ENCODE measurements around the gene PDCD2. TPM values are rescaled to one million over a fixed set of nuclear protein-coding genes. Genes with fewer than 3 reads are reported as not detected.
"Not testable (repeated sequence)": the region's sequence is repeated elsewhere in the genome, so short reads cannot be mapped to it uniquely, and the experiment has no call there.

The PDCD2 gene
- total RNA-seq (2014; rRNA removed; shearing (Covaris generic)) = 181 and 183 TPM in 2 replicates
- 136 and 145 TPM in 2 replicates for polyA plus RNA-seq (2016; fragmentation: Nextera tagmentation; extraction: Ambion mirVana)
- long read RNA-seq, transcript PDCD2-215 (4 exons, 1,287 nt) = minor isoform, 14 of 90 reads
- long read RNA-seq, transcript PDCD2-209 (6 exons, 1,082 nt) = minor isoform, 9 of 90 reads
- long read RNA-seq, transcript PDCD2-208 (6 exons, 3,378 nt) = major isoform, 50 of 90 reads
- long read RNA-seq, partial matches to known transcripts = 4 of 90 reads
- long read RNA-seq, other reads (novel, unspliced or antisense) = 5 of 90 reads

DNA sequence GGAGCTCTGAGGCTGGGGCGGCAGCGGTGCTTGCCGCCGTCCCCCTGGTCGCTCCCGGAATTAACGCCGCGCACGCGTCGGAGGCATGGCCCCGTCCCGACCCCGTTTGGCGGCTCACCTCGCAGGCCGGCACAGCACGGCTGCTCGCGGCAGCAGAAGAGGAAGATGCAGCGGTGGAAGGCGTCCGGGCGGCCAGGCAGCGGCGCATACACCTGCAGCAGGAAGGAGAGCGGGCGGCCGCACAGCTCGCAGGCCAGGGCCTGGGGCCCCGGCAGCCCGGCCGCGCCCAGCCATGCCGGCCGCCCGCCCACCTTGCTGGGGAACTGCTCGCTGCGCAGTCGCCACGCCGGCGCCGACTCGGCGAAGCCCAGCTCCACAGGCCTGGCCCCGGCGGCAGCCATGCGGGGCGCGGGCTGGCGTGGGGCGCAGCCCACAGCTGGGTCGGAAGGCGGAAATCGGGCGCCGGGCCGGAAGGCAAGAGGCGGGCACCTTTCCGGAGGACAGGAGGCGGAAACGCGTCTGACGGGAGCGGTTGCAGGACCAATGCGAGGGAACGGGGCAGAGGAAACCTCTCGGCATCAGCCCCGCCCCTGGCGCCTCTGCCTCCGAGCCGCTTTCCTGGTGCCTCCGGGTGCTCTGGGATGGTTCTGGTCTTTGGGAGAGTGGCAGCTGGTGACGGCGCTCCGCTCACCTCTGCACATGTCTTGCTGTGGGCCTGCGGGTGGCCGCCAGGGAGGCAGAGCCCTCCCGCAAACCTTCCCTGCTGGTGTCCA lies at the start of gene PDCD2:
Gene PDCD2 (minus strand): TSS at position 457 of the 773 bp plus-strand sequence. CDS start 56 bp downstream, at position 401.
- Histone ChIP-seq H3K4me1 (ENCODE audit: insufficient read depth) (peaks cover 31% of the 10 kb centered on the region), H3K27me3 (ENCODE audit: insufficient read depth) (no peaks in the 10 kb centered on the region), H3K9me2 (ENCODE audit: insufficient read depth) (no peaks in the 10 kb centered on the region), H3K4me3 (peak within 1 kb of the TSS; percentile 75), H3K79me2 (replicated peaks; ENCODE audit: insufficient read depth) (peaks cover 15% of the 10 kb centered on the region), H3K27ac (ENCODE audit: low read depth) (peak within 1 kb of the TSS; percentile 98), H3F3A (replicated peaks; ENCODE audit: low read depth) (peaks cover 9% of the 10 kb centered on the region; the same call in 1 of the 2 replicates), H3K4me2 (peak within 1 kb of the TSS; percentile 81), H4K20me1 (replicated peaks; ENCODE audit: insufficient read depth) (0 out of 2 replicates have a peak, but pooled peaks cover 6% of the 10 kb centered on the region), H3K36me3 (ENCODE audit: insufficient read depth) (peaks cover 13% of the 10 kb centered on the region), H2AFZ (no peak within 1 kb of the TSS)
- peak; percentile 94 for ATAC-seq
- H3K4me3 Mint-ChIP-seq = peak within 1 kb of the TSS; percentile 99
- peaks cover 33% of the 10 kb centered on the region for H3K4me1 Mint-ChIP-seq
- peaks cover 47% of the 10 kb centered on the region for H3K36me3 Mint-ChIP-seq (ENCODE audit: low read depth)
- peak within 1 kb of the TSS; percentile 97 for H3K27ac Mint-ChIP-seq
- peaks cover 6% of the 10 kb centered on the region for H3K27me3 Mint-ChIP-seq (ENCODE audit: insufficient read depth, low read depth, poor library complexity)
- peak; percentile 98 for DNase-seq (ENCODE audit: low spot score)
- TF ChIP-seq, protein P1, sequence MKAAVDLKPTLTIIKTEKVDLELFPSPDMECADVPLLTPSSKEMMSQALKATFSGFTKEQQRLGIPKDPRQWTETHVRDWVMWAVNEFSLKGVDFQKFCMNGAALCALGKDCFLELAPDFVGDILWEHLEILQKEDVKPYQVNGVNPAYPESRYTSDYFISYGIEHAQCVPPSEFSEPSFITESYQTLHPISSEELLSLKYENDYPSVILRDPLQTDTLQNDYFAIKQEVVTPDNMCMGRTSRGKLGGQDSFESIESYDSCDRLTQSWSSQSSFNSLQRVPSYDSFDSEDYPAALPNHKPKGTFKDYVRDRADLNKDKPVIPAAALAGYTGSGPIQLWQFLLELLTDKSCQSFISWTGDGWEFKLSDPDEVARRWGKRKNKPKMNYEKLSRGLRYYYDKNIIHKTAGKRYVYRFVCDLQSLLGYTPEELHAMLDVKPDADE (IDR thresholded peaks at IDR 0.05) = peak; percentile 75
- TF ChIP-seq ZNF114 (CRISPR knock-in tag; IDR thresholded peaks at IDR 0.05) = no peak
- TF ChIP-seq CREB1 (CRISPR knock-in tag; IDR thresholded peaks at IDR 0.05; ENCODE audit: low read depth) = peak; percentile 75
- no peak for TF ChIP-seq EZH2 (IDR thresholded peaks at IDR 0.05; ENCODE audit: low read depth, unreplicated experiment)
- peak; percentile 86 for TF ChIP-seq POLR2AphosphoS5 (IDR thresholded peaks at IDR 0.05; ENCODE audit: low read depth)
- H3K9me3 Mint-ChIP-seq = peaks cover 9% of the 10 kb centered on the region

DNA sequence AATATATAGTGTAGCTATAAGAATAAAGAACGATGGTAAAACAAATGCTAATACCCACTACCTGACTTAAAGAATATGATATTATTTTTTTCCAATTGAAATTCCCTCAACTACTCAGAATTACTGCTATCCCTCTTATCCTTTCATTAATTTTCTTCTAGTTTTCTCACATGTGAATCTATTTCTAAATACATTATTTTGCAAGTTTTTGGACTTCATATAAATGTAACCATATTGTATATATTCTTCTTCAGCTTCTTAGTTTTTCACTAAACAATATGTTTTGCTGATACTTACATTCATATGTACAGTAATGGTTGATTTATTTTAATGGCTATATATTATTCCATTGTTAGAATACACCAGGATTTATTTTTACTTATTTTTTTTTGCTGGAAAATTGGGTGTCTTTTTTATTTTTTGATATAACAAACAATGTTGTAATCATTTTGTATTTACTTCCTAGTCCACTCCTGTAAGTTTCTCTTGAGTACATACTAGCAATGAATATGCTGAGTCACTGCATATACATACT lies 31.6 kb upstream of the PDCD2 start:
- not testable (repeated sequence) for H3K27ac ChIP-seq (ENCODE audit: low read depth); H3K36me3 Mint-ChIP-seq (ENCODE audit: low read depth); H3K27ac Mint-ChIP-seq

GRCh38 chr6:170612256-170612804 lies 27.9 kb upstream of the PDCD2 start:
- not testable (repeated sequence) for H3K4me1 ChIP-seq (ENCODE audit: insufficient read depth); H3K27me3 ChIP-seq (ENCODE audit: insufficient read depth); H4K20me1 ChIP-seq (replicated peaks; ENCODE audit: insufficient read depth); H3F3A ChIP-seq (replicated peaks; ENCODE audit: low read depth); H3K36me3 ChIP-seq (ENCODE audit: insufficient read depth); H3K27ac ChIP-seq (ENCODE audit: low read depth); H3K9me2 ChIP-seq (ENCODE audit: insufficient read depth); H3K27me3 Mint-ChIP-seq (ENCODE audit: insufficient read depth, low read depth, poor library complexity); DNase-seq (ENCODE audit: low spot score); H3K79me2 ChIP-seq (replicated peaks; ENCODE audit: insufficient read depth); H3K27ac Mint-ChIP-seq; H3K36me3 Mint-ChIP-seq (ENCODE audit: low read depth); H3K4me1 Mint-ChIP-seq; H3K9me3 Mint-ChIP-seq
- Histone ChIP-seq H3K4me3 (peak overlapping the region; percentile 46; the same call in 1 of the 2 replicates), H2AFZ (peak overlapping the region; percentile 95; the same call in 1 of the 2 replicates), H3K4me2 (peak overlapping the region; percentile 65; the same call in 1 of the 2 replicates)
- peak; percentile 86 for ATAC-seq
- H3K4me3 Mint-ChIP-seq = peak overlapping the region; percentile 75
- TF ChIP-seq EZH2 (IDR thresholded peaks at IDR 0.05; ENCODE audit: low read depth, unreplicated experiment) = peak; percentile 48

More for the DNA sequence above, 31.6 kb upstream of the PDCD2 start:
- H3K9me2 ChIP-seq (ENCODE audit: insufficient read depth); H3K4me3 Mint-ChIP-seq; H3K27me3 ChIP-seq (ENCODE audit: insufficient read depth); H4K20me1 ChIP-seq (replicated peaks; ENCODE audit: insufficient read depth); ATAC-seq; DNase-seq (ENCODE audit: low spot score); H3K36me3 ChIP-seq (ENCODE audit: insufficient read depth); H3F3A ChIP-seq (replicated peaks; ENCODE audit: low read depth); H3K4me3 ChIP-seq; H3K4me2 ChIP-seq; H2AFZ ChIP-seq; H3K4me1 Mint-ChIP-seq; H3K4me1 ChIP-seq (ENCODE audit: insufficient read depth); H3K9me3 Mint-ChIP-seq; H3K27me3 Mint-ChIP-seq (ENCODE audit: insufficient read depth, low read depth, poor library complexity); H3K79me2 ChIP-seq (replicated peaks; ENCODE audit: insufficient read depth): not testable (repeated sequence)
